Osteoblast (primary cell): ENCODE measurements around the gene CCDC174. TPM values are rescaled to one million over a fixed set of nuclear protein-coding genes. Genes with fewer than 3 reads are reported as not detected.

Experiments used
- DNase-seq: peaks from one replicate; pipeline ENCODE4 v3.0.0; 2011; ENCODE audit warnings: low spot score, mixed read lengths; ENCODE audit not compliant: insufficient read length; ENCODE audit errors: missing footprints
- H2AFZ ChIP-seq: 2 replicates; pipeline ENCODE4 v1.6.0; 2011; ENCODE audit warnings: mild to moderate bottlenecking, low read length
- H3K27ac ChIP-seq: 2 replicates; pipeline ENCODE4 v1.5.1; 2011; ENCODE audit warnings: mild to moderate bottlenecking, low read depth, low read length, moderate library complexity
- H3K27me3 ChIP-seq: 2 replicates; pipeline ENCODE4 v1.6.0; 2012; ENCODE audit warnings: mild to moderate bottlenecking, control low read depth, inconsistent platforms, low read length, moderate library complexity; ENCODE audit not compliant: insufficient read depth
- H3K36me3 ChIP-seq: 2 replicates; pipeline ENCODE4 v1.5.1; 2011; ENCODE audit warnings: mild to moderate bottlenecking, low read length, control low read depth, moderate library complexity; ENCODE audit not compliant: insufficient read depth
- H3K4me1 ChIP-seq: 2 replicates; pipeline ENCODE4 v1.5.1; 2011; ENCODE audit warnings: mild to moderate bottlenecking, low read length, control low read depth, moderate library complexity; ENCODE audit not compliant: insufficient read depth
- H3K4me2 ChIP-seq: 2 replicates; pipeline ENCODE4 v1.6.0; 2011; ENCODE audit warnings: mild to moderate bottlenecking, low read length; ENCODE audit not compliant: insufficient read depth
- H3K4me3 ChIP-seq: fragments of 200-600 bp; sonication (generic); 3 replicates; pipeline ENCODE4 v1.5.1; 2012; ENCODE audit warnings: mild to moderate bottlenecking, low read length, inconsistent platforms; ENCODE audit not compliant: insufficient read depth
- H3K79me2 ChIP-seq: 2 replicates; pipeline ENCODE4 v1.6.0; 2012; ENCODE audit warnings: mild to moderate bottlenecking, low read length, control low read depth, inconsistent platforms; ENCODE audit not compliant: insufficient read depth
- H3K9me3 ChIP-seq: 2 replicates; pipeline ENCODE4 v1.5.1; 2011; ENCODE audit warnings: low read depth, low read length, control low read depth
- H4K20me1 ChIP-seq: 2 replicates; pipeline ENCODE4 v1.6.0; 2012; ENCODE audit warnings: mild to moderate bottlenecking, low read length, control low read depth; ENCODE audit not compliant: insufficient read depth
- total RNA-seq: library from RNA; depleted of rRNA; stranded (reverse); fragments of >200 nt; gene quantifications from 2 replicates; pipeline ENCODE4 v1.2.3, GENCODE V29; 2012
- TF ChIP-seq, protein P1 (sequence below): IDR thresholded peaks from 2 replicates; pipeline ENCODE4 v1.5.1; 2011; ENCODE audit warnings: mild to moderate bottlenecking, low read depth, low read length, moderate library complexity; ENCODE audit errors: extremely low read depth

CCDC174 gene
- total RNA-seq, 1 donor = 14.5 TPM

DNA sequence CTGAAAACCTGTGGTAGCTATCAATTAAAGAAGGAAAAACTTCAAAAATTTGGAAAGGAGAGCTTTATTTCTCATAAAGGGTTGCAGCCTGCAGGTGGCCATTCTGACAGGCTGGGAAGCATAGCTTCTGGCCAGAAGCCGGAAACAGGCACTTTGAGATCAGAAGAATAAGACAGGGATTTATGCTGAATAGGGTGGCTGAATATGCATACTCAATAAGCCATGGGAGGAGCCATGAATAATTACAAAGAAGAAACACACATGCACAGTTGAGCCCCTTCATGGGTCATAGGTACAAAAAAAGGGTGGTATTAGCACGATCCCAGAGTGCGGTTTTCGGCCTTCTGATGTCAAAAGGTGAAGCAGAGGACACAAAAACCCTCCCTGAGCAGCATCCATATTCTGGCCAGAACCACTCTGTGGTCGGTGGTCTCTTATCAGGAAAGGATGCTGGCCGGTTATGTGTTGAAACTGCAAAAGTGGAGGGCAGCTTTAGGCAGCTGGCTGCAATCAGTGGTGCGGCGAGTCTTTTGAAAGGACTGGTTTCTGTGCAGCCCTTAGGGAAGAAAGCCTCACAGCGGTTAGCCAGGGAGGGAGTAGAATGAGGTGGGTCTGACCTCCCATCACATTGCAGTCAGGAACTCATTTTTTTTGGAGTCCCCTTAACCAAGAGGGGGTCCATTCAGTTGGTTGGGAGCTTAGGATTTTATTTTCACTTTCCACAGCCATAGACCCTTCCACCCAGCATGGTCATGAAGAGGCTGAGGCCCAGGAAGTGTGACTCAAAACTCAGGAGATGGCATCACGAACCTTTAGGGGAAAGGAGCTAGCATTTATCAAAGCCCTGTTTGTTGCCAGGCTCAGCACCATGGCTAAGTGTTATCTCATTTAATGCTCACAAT, 34.7 kb upstream of the CCDC174 start:
- Histone ChIP-seq H3K27ac (no peak overlapping the region), H3K4me1 (no peaks in the 10 kb centered on the region), H3K36me3 (no peaks in the 10 kb centered on the region), H3K9me3 (no peaks in the 10 kb centered on the region), H3K4me3 (no peak overlapping the region), H3K4me2 (no peak overlapping the region), H4K20me1 (no peaks in the 10 kb centered on the region), H3K79me2 (no peaks in the 10 kb centered on the region), H3K27me3 (peaks cover 13% of the 10 kb centered on the region), H2AFZ (no peak overlapping the region)
- TF ChIP-seq, protein P1, sequence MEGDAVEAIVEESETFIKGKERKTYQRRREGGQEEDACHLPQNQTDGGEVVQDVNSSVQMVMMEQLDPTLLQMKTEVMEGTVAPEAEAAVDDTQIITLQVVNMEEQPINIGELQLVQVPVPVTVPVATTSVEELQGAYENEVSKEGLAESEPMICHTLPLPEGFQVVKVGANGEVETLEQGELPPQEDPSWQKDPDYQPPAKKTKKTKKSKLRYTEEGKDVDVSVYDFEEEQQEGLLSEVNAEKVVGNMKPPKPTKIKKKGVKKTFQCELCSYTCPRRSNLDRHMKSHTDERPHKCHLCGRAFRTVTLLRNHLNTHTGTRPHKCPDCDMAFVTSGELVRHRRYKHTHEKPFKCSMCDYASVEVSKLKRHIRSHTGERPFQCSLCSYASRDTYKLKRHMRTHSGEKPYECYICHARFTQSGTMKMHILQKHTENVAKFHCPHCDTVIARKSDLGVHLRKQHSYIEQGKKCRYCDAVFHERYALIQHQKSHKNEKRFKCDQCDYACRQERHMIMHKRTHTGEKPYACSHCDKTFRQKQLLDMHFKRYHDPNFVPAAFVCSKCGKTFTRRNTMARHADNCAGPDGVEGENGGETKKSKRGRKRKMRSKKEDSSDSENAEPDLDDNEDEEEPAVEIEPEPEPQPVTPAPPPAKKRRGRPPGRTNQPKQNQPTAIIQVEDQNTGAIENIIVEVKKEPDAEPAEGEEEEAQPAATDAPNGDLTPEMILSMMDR = no peak
- DNase-seq = no peak

DNA sequence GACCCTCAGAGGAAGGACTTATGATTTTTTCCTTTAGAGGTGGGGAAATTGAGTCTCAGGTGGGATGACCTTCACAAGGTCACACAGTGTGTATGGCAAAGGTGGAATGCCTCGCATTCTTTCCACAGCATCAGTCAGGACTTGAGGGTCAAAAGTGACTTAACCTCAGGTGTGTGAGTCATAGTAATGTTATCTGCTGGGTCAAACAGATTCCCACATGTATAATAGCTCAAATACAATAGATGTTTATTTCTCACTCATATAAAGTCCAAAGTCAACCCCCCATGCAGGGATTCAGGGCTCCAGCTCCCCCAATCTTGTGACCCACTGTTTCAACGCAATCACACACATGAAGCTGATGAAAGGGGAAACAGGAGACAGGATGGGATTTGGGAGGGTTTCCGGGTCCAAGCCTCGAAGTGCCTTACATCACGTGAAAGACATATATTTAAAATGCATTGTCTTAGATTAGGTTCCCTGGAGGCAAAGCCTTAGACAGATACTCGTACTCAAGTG, 34.0 kb upstream of the CCDC174 start:
- no peaks in the 10 kb centered on the region for H3K9me3 ChIP-seq
- H4K20me1 ChIP-seq = no peaks in the 10 kb centered on the region
- H3K27me3 ChIP-seq = peaks cover 13% of the 10 kb centered on the region
- TF ChIP-seq, protein P1 = no peak
- H3K4me3 ChIP-seq = no peak overlapping the region
- H3K27ac ChIP-seq = no peak overlapping the region
- H3K36me3 ChIP-seq = no peaks in the 10 kb centered on the region
- no peak overlapping the region for H3K4me2 ChIP-seq
- H3K4me1 ChIP-seq = no peaks in the 10 kb centered on the region
- DNase-seq = no peak
- H2AFZ ChIP-seq = no peak overlapping the region
- no peaks in the 10 kb centered on the region for H3K79me2 ChIP-seq

DNA sequence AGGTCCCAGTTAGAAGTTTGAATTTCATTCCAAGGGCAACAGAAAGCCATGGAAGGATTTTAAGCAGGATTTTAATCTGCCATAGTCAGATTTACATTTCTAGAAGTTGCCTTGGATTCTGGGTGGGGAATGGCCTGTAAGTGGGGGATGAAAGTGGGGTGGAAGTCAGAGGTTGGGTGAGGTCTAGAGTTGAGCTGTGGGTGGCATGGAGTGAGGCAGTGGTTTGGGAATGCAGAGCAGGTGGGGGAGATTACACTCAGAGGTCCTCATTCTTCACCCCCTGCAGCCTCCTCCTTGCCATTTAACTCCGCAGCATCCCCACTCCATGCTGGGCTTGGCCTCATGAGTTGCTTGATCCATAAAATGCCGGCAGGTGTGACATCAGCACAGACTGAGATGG, 32.0 kb upstream of the CCDC174 start:
- TF ChIP-seq, protein P1 = no peak
- no peaks in the 10 kb centered on the region for H3K9me3 ChIP-seq
- no peak overlapping the region for H3K4me3 ChIP-seq
- DNase-seq = no peak
- H2AFZ ChIP-seq = no peak overlapping the region
- no peaks in the 10 kb centered on the region for H3K4me1 ChIP-seq
- no peaks in the 10 kb centered on the region for H4K20me1 ChIP-seq
- no peak overlapping the region for H3K27ac ChIP-seq
- H3K27me3 ChIP-seq = peaks cover 13% of the 10 kb centered on the region
- H3K4me2 ChIP-seq = no peak overlapping the region
- no peaks in the 10 kb centered on the region for H3K36me3 ChIP-seq
- H3K79me2 ChIP-seq = no peaks in the 10 kb centered on the region

DNA sequence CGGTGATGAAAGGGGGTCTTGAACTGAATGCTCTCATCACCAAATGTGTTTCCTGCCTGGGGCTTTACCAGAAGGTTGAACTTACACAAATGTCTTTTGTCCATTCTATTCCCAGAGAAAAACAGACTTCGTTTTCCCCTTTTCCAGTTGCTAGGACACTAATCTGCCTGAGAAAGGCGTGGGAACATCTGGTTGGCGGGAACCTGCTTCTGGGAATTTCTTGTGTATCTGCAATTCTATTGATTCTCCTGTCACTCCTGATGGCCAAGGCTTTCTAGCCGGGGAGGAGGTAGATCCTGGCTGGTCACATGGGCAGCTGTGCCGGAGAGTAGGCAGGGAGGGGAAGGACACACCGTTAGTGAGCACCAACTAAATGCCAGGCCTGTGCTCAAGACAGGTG, 31.1 kb upstream of the CCDC174 start:
- Histone ChIP-seq H3K4me1 (no peaks in the 10 kb centered on the region), H3K27ac (no peak overlapping the region), H3K36me3 (no peaks in the 10 kb centered on the region), H2AFZ (no peak overlapping the region), H3K4me3 (no peak overlapping the region), H3K9me3 (no peaks in the 10 kb centered on the region), H3K79me2 (no peaks in the 10 kb centered on the region), H3K4me2 (no peak overlapping the region), H3K27me3 (peaks cover 13% of the 10 kb centered on the region), H4K20me1 (no peaks in the 10 kb centered on the region)
- DNase-seq = no peak
- TF ChIP-seq, protein P1 = no peak
